GM18511 (cell line): ENCODE results near the gene SULT1C4.
"Not testable (repeated sequence)": the region's sequence is repeated elsewhere in the genome, so short reads cannot be mapped to it uniquely, and the experiment has no call there.

Source experiments
- ATAC-seq: cut with Tn5 transposase; IDR thresholded peaks from one replicate; pipeline ENCODE4 v1.9.1; 2021; ENCODE audit warnings: mild to moderate bottlenecking, moderate library complexity; ENCODE audit not compliant: unreplicated experiment

SULT1C4 gene

DNA sequence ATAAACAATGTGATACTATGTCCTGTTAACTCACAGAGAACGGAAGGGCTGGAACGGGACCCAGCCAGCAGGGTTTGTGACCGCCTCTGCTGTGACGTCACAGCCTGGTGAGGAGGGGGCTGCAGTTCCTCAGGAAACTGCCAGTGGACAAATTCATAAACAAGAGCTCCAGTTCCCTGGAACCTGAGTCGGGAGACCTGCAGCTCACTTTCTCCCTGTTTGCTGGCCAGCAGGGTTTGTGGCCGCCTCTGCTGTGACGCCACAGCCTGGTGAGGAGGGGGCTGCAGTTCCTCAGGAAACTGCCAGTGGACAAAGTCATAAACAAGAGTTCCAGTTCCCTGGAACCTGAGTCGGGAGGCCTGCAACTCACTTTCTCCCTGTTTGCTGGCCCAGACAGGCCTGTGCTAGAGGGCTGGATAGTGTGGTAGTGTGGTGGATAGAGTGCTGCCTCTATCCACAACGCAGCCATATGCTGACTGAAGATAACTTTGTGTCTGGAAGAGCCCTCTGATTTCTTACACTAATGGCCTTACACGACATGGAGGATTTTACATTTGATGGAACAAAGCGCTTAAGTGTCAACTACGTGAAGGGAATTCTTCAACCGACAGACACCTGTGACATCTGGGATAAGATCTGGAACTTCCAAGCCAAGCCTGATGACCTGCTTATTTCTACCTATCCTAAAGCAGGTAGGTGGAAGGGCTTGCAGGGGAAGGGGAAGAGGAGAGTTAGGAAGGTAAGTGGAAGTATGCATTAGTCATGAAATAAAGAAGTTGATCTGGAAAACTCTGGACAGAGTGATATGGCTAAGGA is at the start of gene SULT1C4:
TSS of gene SULT1C4 (plus strand) at position 140 of the 816 bp plus-strand sequence. CDS start at position 524, 384 bp downstream.
- peak; percentile 61 for ATAC-seq

DNA sequence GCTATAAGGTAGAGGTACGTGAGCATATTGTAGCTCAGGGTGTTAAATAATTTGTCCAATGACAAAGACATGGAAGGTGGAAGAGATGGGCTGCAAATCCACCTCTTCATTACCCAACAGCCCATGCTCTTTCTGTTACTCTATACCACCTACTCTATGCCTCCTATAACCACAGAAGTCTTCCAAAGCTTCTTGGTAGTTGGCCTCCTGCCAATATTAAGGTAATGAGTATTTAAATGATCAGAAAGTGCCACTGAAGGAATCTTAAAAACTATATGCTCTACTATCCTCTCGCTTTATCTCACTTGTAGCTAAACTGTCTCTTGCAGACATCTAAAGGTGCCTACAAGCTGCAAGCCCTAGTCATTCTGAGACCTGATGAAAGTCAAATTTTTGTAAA is 48.0 kb upstream of the SULT1C4 start:
- no peak for ATAC-seq

GRCh38 chr2:108330979-108331378 is 46.8 kb upstream of the SULT1C4 start:
- no peak for ATAC-seq

- no peak for ATAC-seq
Observed at GRCh38 chr2:108345951-108346350, 31.8 kb upstream of the SULT1C4 start.

DNA sequence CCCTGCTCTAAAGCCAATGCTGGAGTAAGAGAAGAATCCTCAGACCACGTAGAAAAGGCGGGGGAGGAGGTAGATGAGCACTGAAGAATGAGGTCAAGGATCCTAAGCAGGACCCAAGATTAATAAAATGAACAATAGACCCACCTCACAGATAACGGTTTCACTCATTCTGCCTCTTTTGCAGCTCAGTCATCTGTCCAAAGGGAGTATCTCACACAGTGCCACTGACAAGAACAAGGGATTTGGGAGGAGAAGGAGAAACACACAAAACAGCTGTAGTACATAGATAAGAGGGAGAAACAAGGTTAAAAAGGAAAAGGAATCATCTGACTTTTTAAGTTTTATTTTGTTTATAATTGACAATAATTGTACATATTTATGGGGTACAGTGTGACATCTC is 30.9 kb upstream of the SULT1C4 start:
- no peak for ATAC-seq

- ATAC-seq, result no peak
Observed at GRCh38 chr2:108347786-108348185, 30.0 kb upstream of the SULT1C4 start.

GRCh38 chr2:108348816-108349570 is 28.8 kb upstream of the SULT1C4 start:
- ATAC-seq, result no peak

DNA sequence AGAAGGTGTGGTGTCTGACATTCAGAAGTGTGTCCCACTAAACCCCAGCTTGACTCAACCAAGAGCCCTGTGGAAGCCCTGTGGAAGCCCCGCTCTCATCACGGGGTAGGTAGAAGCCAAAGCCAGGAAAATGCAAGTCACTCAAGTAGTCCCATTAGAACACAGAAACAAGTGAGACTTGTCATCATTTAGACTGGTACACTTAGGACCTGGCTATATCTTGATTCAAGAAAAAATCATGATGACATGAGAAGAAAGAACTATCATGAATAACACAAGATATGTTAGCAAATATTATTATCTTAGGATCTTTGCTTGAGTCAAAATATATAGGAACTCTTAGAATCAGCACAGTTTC is 28.2 kb upstream of the SULT1C4 start:
- no peak for ATAC-seq

- no peak for ATAC-seq
Observed at GRCh38 chr2:108351889-108352288, 25.9 kb upstream of the SULT1C4 start.

DNA sequence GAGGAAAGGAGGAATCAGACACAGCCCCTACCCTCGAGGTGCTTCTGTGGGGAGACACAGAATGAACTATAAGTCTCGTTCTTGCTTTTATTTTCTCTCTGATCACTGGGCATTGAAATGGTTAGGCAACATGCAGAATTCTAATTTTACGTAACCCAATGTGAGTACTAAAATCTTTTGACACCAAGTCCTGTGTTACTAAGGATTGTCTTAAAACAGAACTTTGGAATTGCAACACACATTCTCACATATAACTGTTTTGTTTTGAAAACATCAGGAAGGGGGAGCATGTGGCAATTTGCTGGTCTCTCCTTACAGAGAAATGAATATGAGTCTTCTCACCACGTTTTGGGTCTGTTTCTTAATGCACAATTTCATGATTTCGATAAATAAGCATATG is 23.6 kb upstream of the SULT1C4 start:
- no peak for ATAC-seq

- no peak for ATAC-seq
Observed at GRCh38 chr2:108355906-108356734, 21.6 kb upstream of the SULT1C4 start.

GRCh38 chr2:108359336-108359735 is 18.4 kb upstream of the SULT1C4 start:
- ATAC-seq, result not testable (repeated sequence)

DNA sequence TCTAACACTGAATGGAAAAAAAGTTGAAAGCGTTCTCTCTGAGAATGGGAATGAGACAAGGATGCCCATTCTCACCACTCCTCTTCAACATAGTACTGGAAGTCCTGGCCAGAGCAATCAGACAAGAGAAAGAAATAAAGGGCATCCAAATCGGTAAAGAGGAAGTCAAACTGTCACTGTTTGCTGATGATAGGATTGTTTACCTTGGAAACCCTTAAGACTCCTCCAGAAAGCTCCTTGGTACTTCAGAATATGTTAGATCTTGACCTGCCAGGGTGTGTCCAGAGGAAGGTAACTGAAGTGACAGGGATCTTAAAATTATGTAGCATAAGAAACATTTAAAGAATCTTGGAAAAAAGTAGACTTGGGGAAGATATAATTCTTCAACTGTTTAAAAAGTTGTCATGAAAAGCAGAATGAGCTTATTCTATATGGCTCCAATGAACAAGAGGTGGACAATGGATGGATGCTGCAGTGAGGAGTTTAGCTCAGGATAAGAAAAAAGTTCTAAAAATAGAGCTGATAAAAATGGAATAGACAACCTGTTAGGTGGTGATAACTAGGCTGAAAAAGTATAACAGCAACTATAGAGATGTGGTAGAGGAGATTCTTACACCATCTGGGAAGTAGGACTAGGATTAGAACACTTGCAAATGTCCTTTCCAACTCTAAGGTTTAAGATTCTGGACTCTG is 16.8 kb upstream of the SULT1C4 start:
- ATAC-seq, result no peak

DNA sequence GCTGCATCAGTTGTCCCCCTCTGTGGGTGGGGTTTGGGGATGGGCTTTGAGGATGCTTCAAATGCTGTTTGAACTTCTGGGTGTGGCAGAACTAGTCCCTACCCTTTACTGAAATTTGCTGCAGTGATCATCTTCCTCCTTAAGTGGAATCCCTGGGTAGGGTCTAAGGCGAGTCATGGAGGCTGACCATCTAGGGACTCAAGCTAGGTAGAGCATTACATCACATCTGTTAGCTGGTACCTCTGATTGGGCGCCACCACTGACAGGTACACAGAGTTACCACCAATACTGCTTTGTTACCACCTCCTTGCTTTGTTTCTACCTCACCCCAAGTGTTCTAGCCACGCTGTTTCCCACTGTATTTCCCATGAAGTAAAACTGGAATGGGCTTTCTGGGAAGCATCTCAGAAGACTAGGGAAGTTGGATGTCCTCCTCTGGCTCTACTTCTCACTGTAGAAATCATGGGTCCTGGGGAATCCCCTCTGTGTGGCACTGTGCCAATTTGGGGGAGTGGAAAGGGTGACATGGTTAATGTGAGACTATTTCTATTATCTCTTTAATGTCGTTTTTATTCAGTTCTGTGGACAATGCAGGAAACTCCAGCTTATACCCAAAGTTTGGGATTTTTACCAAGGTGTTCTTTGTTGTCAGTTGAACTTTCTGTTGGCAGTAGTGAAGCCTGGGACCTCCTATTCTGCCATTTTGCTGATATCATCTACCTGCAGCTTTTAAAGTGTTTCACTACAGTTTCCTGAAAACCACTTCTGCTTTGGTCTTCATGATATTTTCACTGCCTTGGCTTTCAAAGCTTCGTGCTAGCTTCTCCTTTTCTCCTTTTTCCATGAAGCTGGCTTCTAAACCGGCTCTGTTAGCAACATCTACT is 14.5 kb upstream of the SULT1C4 start:
- peak; percentile 66 for ATAC-seq

DNA sequence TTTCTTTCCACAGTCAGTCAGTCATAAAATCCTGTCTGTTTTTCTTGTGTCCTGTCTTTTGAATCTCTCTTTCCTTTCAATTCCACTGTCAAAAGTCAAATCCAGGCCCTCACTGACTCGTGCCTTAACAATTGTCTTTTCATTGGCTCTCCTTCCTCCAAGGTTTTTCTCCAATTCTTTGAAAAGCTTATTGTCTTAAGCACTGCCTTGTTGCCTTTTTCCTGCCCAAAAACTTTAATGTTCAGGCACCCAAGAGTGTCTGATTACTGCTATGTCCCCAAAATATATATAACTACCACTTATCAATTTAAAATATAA is 13.9 kb upstream of the SULT1C4 start:
- no peak for ATAC-seq

DNA sequence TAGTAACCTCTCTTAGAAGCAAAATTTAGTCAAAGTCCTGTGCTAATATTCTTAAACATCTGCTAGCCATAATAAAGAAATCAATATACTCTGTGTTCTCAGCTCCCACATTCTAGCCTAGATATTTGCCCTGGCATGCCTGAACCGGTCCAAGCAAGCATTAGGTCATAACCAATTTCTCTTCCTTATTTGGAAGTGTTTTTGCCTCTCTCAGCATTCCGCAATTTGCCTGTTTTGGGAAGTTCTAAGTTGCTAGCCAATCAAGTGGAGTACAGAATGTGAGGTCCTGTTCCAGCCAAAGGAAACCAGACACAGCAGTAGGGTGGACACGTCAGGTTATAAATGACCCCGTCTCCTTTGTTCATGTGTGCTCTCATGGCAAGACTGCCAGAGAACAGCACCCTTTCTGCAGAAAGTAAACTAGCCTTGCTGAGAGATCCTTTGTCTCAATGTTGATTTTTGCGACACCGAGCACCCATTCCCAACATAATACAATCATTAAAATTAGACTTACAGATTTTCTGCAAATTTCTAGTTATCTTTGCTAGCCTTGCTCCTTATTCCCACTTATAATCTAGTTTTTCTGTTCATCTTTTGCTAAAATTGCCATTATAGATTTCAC is 13.0 kb upstream of the SULT1C4 start:
- no peak for ATAC-seq

DNA sequence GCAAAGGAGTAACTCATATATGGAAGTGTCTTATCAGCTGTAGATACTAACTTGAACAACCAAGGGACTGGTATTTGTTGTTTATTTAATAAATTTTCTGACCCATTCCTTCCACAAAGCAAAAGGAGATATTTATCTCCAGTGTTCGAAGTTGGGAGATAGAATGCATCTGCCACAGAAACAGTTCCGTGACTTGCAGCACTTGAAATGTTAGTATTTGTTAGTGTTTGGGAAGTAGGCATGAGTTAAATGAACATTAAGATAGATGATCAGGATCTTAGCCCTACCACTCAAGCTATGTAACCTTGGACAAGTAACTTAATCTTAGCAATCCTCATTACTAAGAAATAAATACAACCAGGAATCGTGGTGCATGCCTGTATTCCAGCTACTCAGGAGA is 12.1 kb upstream of the SULT1C4 start:
- ATAC-seq, result no peak

- ATAC-seq, result no peak
Observed at GRCh38 chr2:108367014-108367413, 10.7 kb upstream of the SULT1C4 start.

GRCh38 chr2:108367561-108368175 is 10.1 kb upstream of the SULT1C4 start:
- ATAC-seq, result no peak
